IPS DF 4.7 (cell line): ENCODE results near the gene CDK3.

Experiments used
- DNase-seq: peaks from one replicate; pipeline ENCODE4 v3.0.0-alpha.2; 2013; ENCODE audit warnings: low spot score; ENCODE audit errors: extremely low read depth

Gene CDK3

DNA sequence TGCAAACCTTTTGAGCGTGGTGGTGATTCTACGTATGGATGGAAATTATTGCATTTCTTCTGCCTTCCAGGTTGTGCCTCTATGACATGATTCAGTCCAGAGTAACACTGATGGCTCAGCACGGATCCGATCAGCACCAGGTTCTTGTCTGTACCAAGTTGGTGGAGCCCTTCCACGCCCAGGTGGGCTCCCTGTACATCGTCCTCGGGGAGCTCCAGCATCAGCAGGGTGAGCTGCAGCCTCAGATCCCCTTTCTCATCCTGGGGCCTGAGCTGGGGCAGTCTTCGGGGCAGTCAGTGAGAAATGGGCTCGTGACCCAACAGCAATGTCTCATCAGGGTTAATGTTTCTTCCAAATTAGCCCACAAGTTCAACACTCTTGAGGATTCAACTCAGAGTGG lies 9.3 kb upstream of the CDK3 start:
- no peak for DNase-seq

GRCh38 chr17:75994802-75995370 lies 5.8 kb upstream of the CDK3 start:
- DNase-seq: no peak

DNA sequence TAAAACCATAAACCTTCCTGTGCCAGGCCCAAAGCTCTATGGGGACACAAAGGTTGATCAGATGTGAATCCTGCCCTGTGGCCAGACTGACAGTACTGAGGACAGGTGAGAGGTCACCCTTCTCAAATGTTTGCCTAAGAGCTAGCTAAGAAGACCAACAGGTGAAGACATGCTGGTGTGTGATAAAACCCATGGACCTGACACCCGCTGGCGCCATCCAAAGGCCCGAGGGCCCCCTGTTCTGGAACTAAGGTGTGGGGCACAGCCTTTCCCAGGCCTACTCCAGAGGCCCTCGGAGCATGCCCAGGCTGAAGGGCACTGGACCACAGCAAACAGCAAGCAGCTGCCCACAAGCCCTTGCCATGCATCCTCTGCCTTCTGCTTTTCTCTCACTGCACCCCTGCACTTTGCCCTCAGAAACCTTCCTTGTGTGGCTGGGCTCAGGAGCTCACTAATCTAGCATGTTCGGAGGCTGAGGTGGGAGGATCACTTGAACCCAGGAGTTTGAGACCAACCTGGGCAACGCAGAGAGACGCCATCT lies 5.2 kb upstream of the CDK3 start:
- DNase-seq: no peak

DNA sequence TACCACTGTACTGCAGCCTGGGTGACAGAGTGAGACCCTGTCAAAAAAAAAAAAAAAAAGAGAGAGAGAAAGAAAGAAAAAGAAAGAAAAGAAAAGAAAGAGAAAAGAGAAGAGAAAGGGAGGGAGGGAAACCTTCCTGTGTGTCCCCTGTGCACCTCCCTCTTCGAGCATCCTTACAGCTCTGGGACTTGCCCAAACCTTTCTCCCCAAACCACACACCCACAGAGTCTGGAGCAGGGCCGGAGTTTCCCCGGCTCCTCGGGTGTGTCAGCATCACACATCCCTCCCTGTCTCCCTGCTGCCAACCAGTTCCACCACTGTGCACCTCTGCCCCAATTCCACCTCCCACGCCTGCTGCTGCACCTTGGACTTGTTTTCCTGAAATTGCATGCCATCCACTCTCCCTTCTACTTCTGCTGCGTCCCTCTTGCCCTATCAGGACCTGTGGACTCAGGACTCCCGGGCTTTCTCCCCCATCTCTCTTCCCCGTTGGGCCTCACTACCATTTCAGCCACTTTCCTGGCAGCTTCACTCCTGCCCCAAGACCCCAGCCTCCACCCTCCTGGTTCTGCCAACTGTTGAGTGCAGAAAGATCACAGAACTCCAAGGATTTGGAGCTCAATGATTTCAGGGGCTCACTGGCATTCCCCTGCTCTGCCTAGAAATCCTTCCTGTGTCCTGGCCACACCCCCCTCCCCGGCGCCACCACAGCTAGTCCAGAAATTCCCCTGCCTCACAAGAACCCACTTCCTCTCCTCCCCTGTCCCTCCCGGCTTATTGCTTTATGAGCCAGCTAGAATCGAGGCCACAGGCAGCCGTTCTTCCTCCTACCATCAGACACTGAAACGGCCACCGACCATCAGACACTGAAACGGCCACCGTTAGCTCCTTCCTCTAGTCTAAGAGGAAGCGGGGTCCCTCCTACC lies 3.7 kb upstream of the CDK3 start:
- no peak for DNase-seq

DNA sequence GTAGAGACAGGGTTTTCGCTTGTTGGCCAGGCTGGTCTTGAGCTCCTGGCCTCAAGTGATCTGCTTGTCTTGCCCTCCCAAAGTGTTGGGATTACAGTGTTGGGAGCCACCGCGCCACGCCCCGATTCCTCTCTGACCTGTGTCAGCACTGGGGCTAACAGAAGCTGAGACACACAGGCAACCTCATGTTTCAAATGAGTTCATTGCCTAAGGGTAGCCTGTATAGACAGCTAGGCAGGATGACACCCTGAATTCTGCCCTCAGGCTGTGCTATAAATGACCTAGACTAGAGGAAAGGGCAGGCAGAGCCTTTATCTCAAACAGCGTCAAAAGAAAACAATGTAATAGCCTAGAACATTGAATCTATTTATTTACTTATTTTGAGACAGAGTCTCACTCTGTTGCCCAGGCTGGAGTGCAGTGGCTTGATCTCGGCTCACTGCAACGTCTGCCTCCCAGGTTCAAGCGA lies 2.3 kb upstream of the CDK3 start:
- no peak for DNase-seq

- DNase-seq: no peak
Observed at GRCh38 chr17:76000016-76000754, 470 bp upstream of the CDK3 start.

GRCh38 chr17:76002100-76002499 lies 1.4 kb downstream of the CDK3 start:
- no peak for DNase-seq

GRCh38 chr17:76003915-76004314 lies 3.3 kb downstream of the CDK3 start:
- DNase-seq: no peak

DNA sequence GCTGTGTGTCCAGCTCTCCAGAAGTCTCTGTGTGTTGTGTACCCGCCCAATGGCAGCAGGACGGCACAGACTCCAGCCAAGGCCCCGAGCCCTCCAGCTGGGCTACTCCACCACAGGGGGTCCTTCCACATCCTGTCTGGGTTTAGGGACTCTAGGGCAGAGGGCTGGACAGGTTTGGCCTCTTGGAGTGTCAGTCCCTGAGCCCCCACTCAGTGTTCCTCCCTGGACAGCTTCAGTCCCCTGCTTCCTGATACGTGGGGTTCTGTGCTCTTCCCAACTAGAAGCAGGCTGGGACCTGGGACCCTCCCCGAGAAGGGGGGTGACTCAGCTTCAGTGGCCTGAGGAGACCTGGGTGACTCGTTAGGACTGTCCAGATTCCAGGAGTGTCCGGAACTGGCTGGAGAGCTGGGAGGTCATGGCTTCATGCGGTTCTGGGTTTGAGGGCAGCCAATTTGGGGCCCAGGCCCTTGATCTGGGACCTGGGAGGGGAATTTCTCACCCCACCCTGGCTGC lies 4.2 kb downstream of the CDK3 start:
- DNase-seq: no peak

- no peak for DNase-seq
Observed at GRCh38 chr17:76005263-76006149, 4.9 kb downstream of the CDK3 start.

- DNase-seq: no peak
Observed at GRCh38 chr17:76007131-76007849, 6.6 kb downstream of the CDK3 start.

- DNase-seq: no peak
Observed at GRCh38 chr17:76007850-76008165, 7.2 kb downstream of the CDK3 start.

DNA sequence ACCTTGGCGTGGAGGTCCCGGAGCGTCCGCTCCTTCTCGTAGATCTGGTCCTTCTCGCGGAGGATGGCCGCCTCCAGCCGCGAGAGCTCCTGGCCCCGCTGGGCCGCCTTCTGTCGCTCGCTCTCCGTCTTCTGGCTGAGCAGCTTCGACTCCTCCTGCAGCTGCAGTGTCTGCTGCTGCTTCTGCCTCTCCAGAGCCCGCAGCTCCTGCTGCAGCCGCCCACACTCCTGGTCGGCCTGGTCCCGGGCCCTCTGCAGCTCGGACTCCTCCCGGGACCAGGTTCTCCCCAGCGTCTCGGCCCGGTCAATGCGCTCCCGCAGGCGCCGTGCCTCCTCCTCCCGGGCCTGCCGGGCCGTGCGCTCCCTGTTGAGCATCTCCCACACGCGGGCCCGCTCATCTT lies 7.6 kb downstream of the CDK3 start:
- DNase-seq: no peak

- no peak for DNase-seq
Observed at GRCh38 chr17:76008630-76009425, 8.2 kb downstream of the CDK3 start.

- no peak for DNase-seq
Observed at GRCh38 chr17:76009447-76009846, 8.8 kb downstream of the CDK3 start.

- DNase-seq: no peak
Observed at GRCh38 chr17:76009969-76010661, 9.5 kb downstream of the CDK3 start.

DNA sequence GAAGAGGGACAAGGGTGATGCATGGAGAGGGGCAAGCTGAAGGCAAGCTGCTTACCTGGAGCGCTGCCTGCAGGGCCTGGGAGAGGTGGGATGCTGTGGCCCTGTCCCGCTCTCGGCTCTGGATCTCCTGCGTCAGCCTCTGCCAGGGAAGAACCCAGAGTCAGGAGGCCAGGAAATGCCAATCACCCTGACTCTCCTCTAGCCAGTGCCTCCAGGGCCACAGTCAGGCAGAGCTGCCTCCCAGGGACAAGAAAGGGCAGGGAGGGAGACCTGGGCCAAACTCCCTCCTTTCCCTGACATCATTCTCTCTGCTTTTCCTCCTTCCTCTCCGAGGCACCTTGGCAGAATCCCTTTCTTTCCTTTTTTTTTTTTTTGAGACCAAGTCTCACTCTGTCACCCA lies 11.3 kb downstream of the CDK3 start:
- DNase-seq: no peak

- no peak for DNase-seq
Observed at GRCh38 chr17:76013377-76013932, 12.8 kb downstream of the CDK3 start.
